Fibroblast of skin of scalp (primary cell): ENCODE measurements around the gene GTF3C1.
A peak's percentile ranks its signal among the peaks of the same experiment; 100 is the strongest.
"Not testable (repeated sequence)": the region's sequence is repeated elsewhere in the genome, so short reads cannot be mapped to it uniquely, and the experiment has no call there.

Experiments
- DNase-seq: peaks from one replicate; pipeline ENCODE4 v3.0.0-alpha.2; 2013

Gene GTF3C1

DNA sequence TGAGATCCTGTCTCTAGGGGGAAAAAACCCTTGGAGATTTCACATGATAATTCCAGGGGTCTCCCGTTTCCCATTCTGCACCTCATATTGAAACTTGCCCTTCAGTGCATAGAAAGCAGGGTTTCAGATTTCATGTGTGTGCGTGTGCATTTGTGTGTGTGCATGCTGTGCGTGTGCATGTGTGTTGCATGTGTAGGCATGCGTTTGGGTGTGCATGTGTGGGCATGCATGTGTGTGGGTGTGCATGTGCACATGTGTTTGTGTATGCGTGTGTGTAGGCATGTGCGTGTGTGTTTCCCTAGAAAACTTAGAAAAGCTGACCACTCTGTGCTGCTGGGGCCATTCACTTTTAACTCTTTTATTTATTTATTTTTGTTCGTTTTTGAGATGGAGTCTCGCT is 107.7 kb downstream of the GTF3C1 start:
- DNase-seq, result no peak

DNA sequence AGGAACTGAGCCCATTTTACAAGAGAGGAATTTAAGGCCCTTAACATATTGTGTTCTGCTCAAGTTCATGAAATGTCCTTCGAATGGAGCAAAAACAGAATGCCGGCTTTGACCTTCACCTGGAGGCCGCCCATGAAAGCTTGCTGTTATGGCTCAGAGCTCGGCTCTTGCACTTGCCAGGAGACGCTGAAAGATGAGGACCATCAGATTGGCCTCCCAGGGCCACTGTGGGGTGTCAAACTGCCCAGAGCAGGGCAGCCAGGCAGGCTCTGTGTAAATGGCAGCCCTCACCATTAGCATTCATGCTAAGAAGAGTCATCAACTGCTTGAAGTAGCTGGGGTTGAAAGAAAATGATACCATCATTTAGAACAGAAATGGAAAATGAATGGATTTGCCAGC is 108.4 kb downstream of the GTF3C1 start:
- no peak for DNase-seq

- no peak for DNase-seq
Observed at GRCh38 chr16:27439271-27440018, 110.3 kb downstream of the GTF3C1 start.

DNA sequence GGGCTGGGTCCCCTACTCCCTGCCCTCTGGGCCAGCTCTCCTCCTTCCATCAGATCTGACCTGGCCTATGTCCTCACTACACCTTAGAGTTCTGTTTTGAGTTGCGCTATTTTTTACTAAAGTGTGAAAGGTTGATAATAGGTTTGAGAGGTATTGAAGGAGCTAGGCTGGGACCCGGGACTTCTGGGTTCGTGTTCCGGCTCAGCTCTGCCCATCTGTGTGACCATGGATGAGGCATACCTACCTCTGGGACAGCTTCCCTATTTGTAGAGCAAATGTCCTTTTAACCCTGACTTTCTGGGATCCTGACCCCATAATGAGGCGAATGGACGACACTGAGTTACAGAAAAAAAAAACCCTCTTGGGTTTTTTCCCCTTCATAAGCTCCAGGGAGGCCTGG is 111.8 kb downstream of the GTF3C1 start:
- no peak for DNase-seq

DNA sequence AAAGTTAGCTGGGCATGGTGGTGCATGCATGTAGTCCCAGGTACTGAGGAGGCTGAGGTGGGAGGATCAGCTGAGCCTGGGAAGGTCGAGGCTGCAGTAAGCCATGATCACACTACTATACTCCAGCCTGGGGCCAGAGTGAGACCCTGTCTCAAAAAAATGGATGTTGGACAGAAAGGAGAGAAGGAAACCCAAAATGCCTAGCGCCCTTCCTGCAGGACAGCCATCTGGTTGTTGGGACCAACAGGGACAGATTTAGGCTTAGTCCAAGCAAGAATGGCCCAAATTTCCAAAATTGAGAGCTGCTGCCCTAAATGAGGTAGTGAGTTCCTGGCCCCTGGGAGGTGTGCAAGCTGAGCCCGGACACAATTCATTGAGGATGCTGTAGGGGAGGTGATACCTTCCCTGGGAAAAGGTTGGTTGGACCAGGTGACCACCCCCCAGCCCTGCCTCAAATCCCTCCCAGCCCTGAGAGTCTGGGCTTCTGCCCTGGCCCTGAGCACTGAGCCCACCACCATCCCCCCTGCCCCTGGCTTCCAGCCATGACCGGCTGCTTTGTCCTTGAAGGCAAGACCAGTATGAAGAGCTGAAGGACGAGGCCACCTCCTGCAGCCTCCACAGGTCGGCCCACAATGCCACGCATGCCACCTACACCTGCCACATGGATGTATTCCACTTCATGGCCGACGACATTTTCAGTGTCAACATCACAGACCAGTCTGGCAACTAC is 112.6 kb downstream of the GTF3C1 start:
- DNase-seq, result no peak

DNA sequence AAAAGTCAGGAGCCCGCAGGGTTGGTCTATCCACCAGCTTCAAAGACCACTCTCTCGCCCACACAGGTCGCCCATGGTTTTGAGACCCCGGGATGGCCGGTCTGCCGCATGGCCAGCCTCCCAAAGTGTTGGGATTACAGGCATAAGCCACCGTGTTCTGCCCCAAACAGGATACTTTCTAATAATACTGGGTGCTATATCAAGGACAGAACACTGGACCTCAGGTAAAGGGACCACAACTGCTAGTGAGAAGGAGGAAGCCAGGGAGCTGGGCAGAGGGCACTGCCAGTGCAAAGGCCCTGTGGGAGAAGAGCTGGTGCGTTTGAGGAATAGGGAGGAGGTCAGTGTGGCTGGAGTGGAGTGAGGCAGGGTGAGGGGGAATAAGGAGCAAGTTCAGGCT is 113.6 kb downstream of the GTF3C1 start:
- DNase-seq, result no peak

GRCh38 chr16:27435146-27435545 is 114.6 kb downstream of the GTF3C1 start:
- not testable (repeated sequence) for DNase-seq

DNA sequence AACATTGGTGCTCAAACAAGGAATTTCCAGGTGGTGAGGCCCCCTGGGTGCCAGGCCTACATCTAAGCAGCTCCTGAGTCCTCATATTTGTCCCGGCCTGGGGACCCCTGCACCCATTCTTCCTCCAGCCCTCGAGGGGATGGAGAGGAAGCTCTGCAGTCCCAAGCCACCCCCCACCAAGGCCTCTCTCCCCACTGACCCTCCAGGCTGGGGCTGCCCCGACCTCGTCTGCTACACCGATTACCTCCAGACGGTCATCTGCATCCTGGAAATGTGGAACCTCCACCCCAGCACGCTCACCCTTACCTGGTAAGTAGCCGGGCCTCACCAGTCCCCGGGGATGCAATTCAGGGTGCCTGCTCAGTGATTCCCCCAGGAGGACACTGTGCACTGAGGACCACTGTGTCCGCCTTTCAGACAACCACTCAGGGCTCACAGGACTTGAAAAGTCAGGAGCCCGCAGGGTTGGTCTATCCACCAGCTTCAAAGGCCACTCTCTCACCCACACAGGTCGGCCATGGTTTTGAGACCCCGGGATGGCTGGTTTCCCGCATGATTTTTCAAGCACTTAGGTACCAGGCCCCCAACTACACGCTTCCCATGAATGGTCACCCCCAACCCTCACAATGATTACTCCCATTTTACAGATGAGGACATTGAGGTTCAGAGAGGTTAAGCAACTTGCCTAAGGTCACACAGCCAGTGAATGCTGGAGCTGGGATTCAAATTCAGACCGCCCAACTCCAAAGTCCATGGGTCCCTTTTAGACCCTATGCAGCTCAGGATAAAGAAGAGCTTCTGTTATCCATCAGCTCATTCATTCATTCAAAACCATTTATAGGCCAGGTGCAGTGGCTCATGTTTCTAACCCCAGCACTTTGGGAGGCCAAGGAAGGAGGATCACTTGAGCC is 115.3 kb downstream of the GTF3C1 start:
- DNase-seq, result no peak

DNA sequence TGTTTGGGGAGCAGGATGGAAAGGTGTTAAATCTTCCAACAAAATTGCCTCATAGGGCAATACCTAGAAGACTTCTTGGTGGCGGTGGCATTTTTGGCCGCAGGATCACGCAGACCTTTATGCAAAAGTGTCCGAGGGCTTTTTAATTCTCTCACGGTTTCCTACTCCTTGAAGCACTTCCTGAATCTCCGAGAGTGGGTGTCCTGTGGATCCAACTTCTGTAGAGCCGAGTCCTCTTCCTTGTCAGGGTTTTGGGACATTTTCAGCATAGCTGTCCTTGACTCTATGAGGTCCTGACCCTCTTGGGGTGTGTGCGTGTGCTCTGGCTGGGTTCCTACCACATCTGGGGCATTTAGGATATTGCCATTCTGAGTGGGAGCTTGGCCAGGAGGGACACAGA is 116.1 kb downstream of the GTF3C1 start:
- DNase-seq, result no peak

GRCh38 chr16:27433191-27433590 is 116.5 kb downstream of the GTF3C1 start:
- DNase-seq, result not testable (repeated sequence)

- DNase-seq, result peak; percentile 65
Observed at GRCh38 chr16:27432558-27432957, 117.2 kb downstream of the GTF3C1 start.

GRCh38 chr16:27431773-27432532 is 117.8 kb downstream of the GTF3C1 start:
- peak; percentile 11 for DNase-seq

DNA sequence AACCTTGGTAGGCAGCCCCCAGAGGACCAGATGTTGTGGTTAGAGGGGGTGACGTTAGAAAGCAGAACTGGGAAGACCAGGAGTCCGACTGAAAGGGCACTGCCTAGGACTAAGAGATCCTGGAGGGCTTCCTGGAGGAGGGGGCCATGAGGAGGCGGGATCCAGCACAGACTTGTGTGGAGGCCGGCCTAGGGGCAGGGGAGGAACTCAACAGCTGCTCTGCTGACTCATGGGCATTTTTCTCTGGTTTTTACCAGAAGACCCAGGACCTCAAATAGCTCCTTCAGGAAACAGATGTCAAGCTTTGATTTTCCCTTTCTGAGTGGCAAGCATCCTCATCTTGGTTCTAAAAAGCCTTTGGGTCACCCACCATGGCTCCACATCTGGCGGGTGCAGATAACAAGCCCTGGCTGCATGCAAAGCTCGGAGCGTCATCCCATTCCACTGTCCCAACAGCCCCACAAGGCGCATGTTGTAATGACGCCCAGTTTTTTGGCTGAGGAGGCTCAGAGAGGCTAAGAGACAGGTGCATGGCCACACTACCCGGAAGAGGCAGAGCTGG is 118.7 kb downstream of the GTF3C1 start:
- peak; percentile 9 for DNase-seq

- no peak for DNase-seq
Observed at GRCh38 chr16:27430512-27430911, 119.2 kb downstream of the GTF3C1 start.

DNA sequence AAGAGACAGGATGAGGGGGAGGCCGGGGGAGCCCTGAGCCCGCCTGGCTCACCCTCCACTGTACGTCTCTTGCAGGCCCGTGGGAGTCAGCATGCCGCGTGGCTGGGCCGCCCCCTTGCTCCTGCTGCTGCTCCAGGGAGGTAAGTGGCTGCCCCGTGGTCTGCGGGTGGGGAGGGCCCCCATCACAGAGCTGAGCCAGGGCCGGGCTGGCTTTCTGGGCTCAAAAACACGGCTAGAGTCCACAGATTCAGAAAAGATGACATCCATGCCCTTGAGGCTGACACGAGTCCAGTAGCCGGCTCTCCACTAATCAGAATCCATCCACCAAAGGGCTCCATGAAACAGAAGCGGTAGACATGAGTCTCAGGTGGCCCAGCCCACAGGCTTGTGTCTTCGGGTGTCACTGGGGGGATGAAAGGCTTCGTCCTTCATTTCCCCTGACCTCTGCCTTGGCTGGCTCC is 119.7 kb downstream of the GTF3C1 start:
- no peak for DNase-seq

DNA sequence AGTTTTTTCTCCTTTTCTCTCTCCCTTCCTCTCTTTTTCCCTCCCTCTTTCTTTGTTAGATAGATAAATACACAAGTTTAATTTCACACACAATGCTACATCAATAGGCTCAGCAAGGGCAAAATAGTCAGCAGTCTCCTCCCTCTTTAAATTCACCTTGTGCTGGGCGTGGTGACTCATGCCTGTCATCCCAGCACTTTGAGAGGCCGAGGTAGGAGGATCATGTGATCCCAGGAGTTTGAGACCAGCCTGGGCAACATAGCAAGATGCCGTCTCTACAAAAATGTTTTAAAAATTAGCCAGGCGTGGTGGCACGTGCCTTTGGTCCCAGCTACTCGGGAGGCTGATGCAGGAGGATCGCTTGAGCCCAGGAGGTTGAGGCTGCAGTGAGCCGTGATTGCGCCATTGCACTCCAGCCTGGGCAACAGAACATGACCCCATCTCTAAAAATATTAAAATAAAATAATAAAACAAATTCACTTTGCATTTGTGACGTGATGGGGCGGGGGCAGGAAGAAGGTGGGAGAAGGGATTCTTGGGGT is 120.3 kb downstream of the GTF3C1 start:
- DNase-seq, result no peak

DNA sequence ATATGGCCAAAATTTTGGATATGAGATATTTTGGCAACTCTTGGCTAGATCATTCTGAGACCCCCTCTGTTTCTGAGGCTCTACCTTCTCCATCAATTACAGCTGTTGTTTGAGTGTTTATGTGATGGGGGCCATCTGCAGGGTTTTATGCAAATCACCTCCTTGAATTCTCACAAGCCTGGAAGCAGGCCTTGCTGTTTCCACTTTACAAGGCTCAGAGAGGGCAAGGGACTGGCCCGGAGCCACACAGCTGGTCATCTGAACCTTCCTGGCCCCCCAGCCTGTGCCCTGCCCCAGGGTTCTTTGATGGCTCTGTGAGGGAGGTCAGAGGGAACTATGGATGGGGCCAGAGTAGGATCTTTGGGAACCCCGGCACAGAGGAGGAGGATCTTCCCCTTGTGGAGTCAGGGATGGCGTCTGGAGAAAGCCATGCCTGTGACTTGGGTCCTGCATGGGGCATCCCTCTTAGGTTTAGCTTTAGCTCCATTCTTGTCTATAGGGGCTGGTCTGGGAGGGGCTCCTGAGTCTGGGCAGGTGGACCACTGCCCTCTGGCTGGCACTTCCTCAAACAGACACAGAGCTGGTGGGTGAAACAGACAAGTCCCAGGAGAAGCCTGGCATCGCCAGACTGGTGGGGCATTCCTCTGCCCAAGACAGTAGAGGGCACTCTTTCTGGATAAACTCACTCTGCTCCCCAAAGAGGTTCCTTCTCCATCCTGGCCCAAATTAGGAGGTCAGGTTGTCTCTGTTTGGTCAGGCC is 121.5 kb downstream of the GTF3C1 start:
- DNase-seq, result no peak

GRCh38 chr16:27427538-27427937 is 122.2 kb downstream of the GTF3C1 start:
- no peak for DNase-seq

DNA sequence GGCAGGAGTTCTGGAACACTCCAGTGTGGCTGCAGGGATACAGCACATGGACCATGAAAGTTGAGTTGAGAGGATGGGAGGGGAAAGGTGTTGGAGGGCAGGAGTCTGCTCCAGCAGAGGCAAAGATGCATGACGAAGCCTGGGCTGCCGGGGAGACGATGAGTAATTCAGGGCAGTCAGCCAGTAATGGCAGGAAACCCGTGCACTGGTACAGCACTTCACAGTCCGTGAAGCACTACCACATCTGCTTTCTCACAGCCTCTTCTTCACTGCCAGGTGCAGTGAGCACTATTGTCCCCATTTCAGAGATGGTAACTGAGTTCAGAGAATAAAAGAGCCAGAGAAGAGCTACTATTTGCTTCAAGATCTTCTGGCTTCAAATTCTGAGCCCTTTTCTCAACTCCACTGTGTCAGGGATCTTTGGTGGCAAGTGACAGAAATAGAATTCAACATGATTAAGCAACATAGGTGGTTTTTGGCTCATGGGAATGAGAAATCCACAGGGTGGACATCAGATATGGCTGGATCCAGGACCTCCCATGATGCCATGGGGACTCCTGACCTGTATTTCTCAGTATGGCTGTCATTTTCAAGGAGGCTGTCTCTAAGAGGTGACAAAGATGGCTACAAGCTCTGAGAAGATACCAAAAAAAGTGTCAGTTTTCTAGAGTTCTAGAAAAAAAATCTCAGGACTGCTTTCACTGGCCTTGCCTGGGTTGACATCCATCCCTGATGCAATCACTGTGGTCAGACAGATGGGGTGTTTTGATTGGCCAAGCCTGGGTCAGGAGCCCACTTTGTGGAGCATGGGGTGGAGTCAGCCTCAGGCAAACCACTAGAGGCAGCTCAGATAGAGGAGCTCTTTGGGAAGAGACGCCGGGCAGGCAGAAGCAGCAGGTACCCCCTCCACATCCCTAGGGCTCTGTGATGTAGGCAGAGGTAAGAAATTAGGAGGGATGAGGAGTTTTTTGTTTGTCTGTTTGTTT is 123.0 kb downstream of the GTF3C1 start:
- DNase-seq, result peak; percentile 81

DNA sequence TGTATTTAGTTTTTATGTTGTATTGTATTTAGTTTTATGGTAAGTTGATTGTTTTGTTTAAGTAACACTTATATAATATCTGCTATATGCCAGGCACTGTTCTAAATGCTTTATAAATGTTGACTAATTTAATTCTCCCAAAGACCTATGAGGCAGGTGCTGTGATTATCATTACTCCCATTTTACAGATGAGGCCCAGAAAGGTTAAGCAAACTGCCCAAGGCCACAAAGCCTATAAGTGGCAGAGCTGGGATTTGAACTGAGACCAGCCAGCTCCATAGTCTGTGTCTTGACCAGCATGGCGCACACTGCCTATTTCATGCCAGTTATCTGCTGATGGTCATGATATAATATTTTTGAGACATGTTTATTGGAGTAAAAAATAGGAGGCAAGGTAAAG is 123.8 kb downstream of the GTF3C1 start:
- no peak for DNase-seq
